Neural progenitor cell (in vitro differentiated cells): ENCODE data around the gene NFATC2.

ENCODE experiments used
- EZH2 ChIP-seq: fragments of 200-600 bp; sonication (generic); IDR thresholded peaks from 2 replicates; pipeline ENCODE4 v1.6.1; 2017; ENCODE audit warnings: antibody characterized with exemption, mild to moderate bottlenecking, moderate library complexity
- EZH2phosphoT487 ChIP-seq: fragments of 200-600 bp; sonication (generic); IDR thresholded peaks from 2 replicates; pipeline ENCODE4 v1.6.1; 2017; ENCODE audit warnings: antibody characterized with exemption

DNA sequence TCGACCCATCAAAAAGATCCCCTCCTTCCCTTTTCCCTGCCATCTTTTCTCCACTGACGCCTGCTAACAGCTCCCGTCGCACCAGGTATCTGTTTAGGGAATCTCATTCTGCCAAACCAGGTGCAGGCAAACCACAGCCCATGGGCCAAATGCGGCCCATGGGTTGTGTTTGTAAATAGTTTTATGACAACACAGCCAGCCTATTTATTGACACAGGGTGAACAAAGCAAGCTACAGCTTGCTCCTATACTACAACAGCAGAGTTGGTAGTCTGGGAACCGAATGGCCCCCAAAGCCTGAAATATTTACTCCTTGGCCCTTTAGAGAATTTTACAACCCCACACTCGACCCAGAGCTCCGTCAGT is 16.4 kb downstream of the NFATC2 start:
- TF ChIP-seq EZH2phosphoT487 (no peak), EZH2 (no peak)
